Measurements from ENCODE around the gene GNB1L.
A peak's percentile ranks its signal among the peaks of the same experiment; 100 is the strongest.

GNB1L gene

GRCh38 chr22:19859861-19860510 is 5.3 kb upstream of the GNB1L start:
- DNase-seq: no peak

GRCh38 chr22:19857382-19857781 is 2.7 kb upstream of the GNB1L start:
- DNase-seq: no peak

GRCh38 chr22:19855504-19856409 is 1.1 kb upstream of the GNB1L start:
- DNase-seq: peak; percentile 52

GRCh38 chr22:19853879-19854777 is 546 bp downstream of the GNB1L start:
- DNase-seq: no peak

- DNase-seq: no peak
Observed at GRCh38 chr22:19853058-19853878, 1.4 kb downstream of the GNB1L start.

- DNase-seq: no peak
Observed at GRCh38 chr22:19852177-19852781, 2.4 kb downstream of the GNB1L start.

GRCh38 chr22:19851291-19852176 is 3.1 kb downstream of the GNB1L start:
- no peak for DNase-seq

- DNase-seq: no peak
Observed at GRCh38 chr22:19850763-19851109, 3.9 kb downstream of the GNB1L start.

- no peak for DNase-seq
Observed at GRCh38 chr22:19849835-19850762, 4.6 kb downstream of the GNB1L start.

GRCh38 chr22:19848298-19849224 is 6.1 kb downstream of the GNB1L start:
- no peak for DNase-seq

- DNase-seq: no peak
Observed at GRCh38 chr22:19847345-19847632, 7.4 kb downstream of the GNB1L start.

GRCh38 chr22:19846620-19847344 is 7.9 kb downstream of the GNB1L start:
- no peak for DNase-seq

- DNase-seq: no peak
Observed at GRCh38 chr22:19845054-19845722, 9.5 kb downstream of the GNB1L start.

- peak; percentile 59 for DNase-seq
Observed at GRCh38 chr22:19844377-19845053, 10.2 kb downstream of the GNB1L start.

- peak; percentile 41 for DNase-seq
Observed at GRCh38 chr22:19843857-19844376, 10.8 kb downstream of the GNB1L start.

- no peak for DNase-seq
Observed at GRCh38 chr22:19843107-19843856, 11.4 kb downstream of the GNB1L start.
